SH-SY5Y (cell line): Measurements from ENCODE around the gene RCVRN.

ENCODE experiments used
- GATA2 ChIP-seq: IDR thresholded peaks from 2 replicates; pipeline ENCODE4 v1.6.1; 2011; ENCODE audit warnings: mild to moderate bottlenecking, low read depth, low read length
- GATA3 ChIP-seq: IDR thresholded peaks from 2 replicates; pipeline ENCODE4 v1.6.1; 2011; ENCODE audit warnings: low read depth, mild to moderate bottlenecking, low read length, moderate library complexity

The RCVRN gene

DNA sequence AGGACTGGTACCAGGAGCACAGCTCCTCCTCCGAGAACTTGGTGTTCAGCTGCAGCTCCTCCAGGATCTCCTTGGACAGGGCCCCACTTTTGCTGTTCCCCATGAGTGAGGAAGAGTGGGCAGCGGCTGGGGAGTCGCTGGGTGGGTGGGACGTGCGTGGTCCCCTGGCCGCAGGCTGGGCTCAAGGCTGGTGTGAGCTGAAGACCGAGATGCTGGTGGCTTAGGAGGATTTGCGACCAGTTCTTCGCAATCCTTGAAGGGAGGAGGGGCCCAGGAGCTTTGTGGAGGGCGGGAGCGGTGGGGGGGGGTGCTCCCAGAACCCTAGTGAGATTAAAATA lies at the start of gene RCVRN:
Gene RCVRN (minus strand): TSS at position 194 of the 338 bp plus-strand sequence. CDS start 91 bp downstream, at position 103.
- TF ChIP-seq GATA2 (no peak), GATA3 (no peak)

GRCh38 chr17:9953492-9953891 lies 48.4 kb upstream of the RCVRN start:
- TF ChIP-seq GATA2, result no peak
- TF ChIP-seq GATA3, result no peak

- TF ChIP-seq GATA3, result no peak
- no peak for TF ChIP-seq GATA2
Measured at GRCh38 chr17:9951803-9952202, 46.7 kb upstream of the RCVRN start.

GRCh38 chr17:9948928-9949327 lies 43.9 kb upstream of the RCVRN start:
- no peak for TF ChIP-seq GATA3
- TF ChIP-seq GATA2, result no peak

- TF ChIP-seq GATA2, result no peak
- TF ChIP-seq GATA3, result no peak
Measured at GRCh38 chr17:9944704-9945103, 39.6 kb upstream of the RCVRN start.

DNA sequence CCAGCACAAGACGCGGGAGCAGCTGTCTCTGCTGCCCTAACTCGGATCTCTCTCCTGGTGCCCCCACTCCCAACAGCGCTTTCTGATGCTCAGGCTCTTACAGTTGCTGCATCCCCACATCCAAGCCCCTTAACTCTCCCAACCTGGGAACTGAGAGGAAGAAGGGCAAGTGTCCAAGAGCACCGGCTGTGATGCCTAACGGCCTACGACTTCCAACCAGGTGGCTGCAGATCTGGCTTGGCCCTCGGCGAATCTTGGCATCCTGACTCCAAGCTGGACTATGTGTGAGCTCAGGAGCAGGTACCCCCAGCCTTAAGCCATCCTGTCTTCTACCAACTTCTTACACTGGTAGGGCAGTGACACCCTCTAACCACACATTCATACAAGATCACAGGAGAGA lies 38.3 kb upstream of the RCVRN start:
- TF ChIP-seq GATA3 (no peak), GATA2 (no peak)

DNA sequence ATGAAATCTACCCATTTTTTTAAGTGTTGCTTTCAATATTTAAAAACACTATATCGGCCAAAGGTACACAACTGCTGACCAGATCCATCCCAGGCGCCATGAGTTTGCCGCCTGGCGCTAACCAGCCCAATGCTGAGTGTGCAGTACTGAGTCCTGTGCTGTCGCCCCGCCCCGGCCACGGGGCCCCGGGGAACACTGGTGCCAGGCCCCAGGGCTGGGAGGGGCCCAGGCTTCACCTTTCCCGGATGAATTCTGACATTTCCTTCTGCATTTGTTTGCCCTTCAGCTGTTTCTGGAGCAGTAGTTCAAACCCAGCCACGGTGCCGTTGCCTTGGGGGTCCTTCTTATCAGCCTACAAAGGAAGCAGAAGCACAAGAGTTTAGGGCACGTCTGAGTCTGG lies 37.8 kb upstream of the RCVRN start:
- no peak for TF ChIP-seq GATA3
- TF ChIP-seq GATA2, result no peak

DNA sequence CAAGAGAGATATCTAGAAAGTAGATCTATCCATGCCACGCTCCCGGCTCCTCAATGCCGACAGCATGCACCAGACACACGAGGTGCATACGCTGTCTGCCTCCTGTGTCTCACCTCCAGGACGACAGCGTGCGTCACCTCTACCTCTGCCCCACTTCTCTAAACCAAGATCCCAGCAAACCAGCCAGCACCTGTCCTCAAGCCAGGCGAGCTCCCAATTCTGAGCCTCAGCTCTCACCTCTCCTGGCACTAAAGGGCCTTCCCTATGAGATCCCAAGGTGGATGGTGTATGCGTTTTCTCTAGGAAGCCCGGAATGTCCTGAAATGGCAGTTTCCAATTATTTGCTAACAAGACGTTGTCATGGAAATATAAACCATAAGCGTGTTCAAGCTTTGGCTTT lies 36.2 kb upstream of the RCVRN start:
- TF ChIP-seq GATA3 (no peak), GATA2 (no peak)

GRCh38 chr17:9940841-9941240 lies 35.8 kb upstream of the RCVRN start:
- TF ChIP-seq GATA2, result no peak
- no peak for TF ChIP-seq GATA3

- TF ChIP-seq GATA2 (no peak), GATA3 (no peak)
Measured at GRCh38 chr17:9938764-9939163, 33.7 kb upstream of the RCVRN start.

DNA sequence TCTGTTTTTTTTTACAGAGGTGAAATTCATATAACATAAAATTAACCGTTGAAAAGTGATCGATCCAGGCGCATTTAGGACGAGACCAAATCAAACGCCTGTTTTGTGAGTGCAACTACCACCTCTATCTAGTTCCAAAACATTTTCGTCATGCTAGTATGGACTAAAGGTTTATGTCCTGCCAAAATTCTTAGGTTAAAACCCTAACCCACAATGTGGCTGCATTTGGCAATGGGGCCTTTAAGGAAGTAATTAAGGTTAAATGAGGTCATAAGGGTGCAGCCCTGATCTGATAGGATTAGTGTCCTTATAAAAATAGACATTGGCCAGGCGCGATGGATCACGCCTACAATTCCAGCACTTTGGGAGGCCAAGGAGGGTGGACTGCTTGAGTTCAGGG lies 32.8 kb upstream of the RCVRN start:
- TF ChIP-seq GATA2 (no peak), GATA3 (no peak)

GRCh38 chr17:9937241-9937761 lies 32.2 kb upstream of the RCVRN start:
- TF ChIP-seq GATA3 (no peak), GATA2 (no peak)

DNA sequence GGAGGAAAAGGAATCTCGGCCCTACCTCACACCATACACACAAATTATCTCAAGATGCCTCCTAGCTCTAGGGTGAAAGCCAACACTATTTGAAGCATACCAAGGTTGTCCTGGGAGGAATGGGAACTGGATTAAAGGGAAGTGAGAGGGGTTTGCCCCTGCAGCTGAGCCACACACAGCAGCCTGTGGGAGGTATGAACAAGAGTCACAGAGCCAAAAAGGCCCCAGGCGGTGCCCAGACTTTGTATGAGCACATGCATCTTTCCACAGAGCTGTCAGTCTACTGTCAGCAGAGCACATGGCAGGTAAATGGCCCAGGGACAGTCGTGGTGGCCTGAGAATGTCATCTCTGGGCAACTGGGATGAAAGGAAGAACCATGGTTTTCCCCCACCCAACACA lies 31.0 kb upstream of the RCVRN start:
- TF ChIP-seq GATA3, result no peak
- TF ChIP-seq GATA2, result no peak

DNA sequence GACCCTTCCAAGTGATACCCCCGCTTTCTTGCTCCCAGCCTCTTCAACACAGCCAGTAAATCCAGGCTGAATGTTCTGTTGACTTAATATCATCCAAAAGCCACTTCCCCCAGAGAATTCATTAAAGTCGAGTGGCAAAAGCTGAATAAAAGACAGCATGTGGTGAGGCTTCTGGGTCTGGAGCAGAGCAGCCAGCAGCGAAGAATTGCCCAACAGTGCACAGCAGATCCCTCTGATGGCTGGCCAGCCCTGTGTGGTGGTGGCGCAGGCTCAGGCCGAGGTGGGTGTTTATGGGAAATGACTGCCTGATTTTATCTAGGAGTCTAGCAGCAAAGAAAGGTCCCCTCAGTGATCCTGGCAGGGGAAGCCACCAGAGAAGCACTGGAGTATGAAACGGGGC lies 30.3 kb upstream of the RCVRN start:
- no peak for TF ChIP-seq GATA3
- TF ChIP-seq GATA2, result no peak

- TF ChIP-seq GATA3 (no peak), GATA2 (no peak)
Measured at GRCh38 chr17:9934331-9934730, 29.3 kb upstream of the RCVRN start.

- TF ChIP-seq GATA3 (no peak), GATA2 (no peak)
Measured at GRCh38 chr17:9932491-9932890, 27.4 kb upstream of the RCVRN start.
